PC-9 (cell line): Measurements from ENCODE around the gene RAB5B.

ENCODE experiments used
- CTCF ChIP-seq: fragments of 200-600 bp; sonication (generic); conservative IDR thresholded peaks from 2 replicates; pipeline ENCODE4 v1.6.1; 2017; ENCODE audit warnings: mixed run types, antibody characterized with exemption, mild to moderate bottlenecking, moderate library complexity
- EZH2 ChIP-seq: fragments of 200-600 bp; sonication (generic); IDR thresholded peaks from 2 replicates; pipeline ENCODE4 v1.8.0; 2017; ENCODE audit warnings: antibody characterized with exemption, low read depth

- no peak for TF ChIP-seq CTCF
- TF ChIP-seq EZH2: no peak
Measured at GRCh38 chr12:55969356-55969755, 4.5 kb upstream of the RAB5B start.
